ELF-1 (cell line): ENCODE data around the gene EIF4A2.
"Not testable (repeated sequence)": the region's sequence is repeated elsewhere in the genome, so short reads cannot be mapped to it uniquely, and the experiment has no call there.

ENCODE experiments used
- DNase-seq: peaks from one replicate; pipeline ENCODE4 v3.0.0-alpha.2; 2016; ENCODE audit warnings: low read depth, low spot score

EIF4A2 gene

DNA sequence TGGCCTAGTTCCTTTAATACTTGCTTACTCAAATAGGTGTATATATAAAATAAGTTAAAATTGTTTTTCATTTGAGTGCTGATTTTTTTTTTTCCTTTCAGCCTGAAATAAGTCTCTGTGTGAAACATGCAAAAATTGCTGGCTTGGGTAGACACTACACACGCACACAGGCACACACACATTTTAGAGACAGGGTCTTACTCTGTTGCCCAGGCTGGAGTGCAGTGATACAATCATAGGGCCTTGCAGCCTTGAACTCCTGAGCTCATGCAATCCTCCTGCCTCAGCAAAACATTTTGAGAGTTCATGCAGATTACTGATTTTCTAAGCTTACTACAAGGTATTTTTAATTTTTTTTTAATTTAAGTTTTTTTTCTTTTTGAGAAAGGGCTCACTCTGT is 35.6 kb downstream of the EIF4A2 start:
- DNase-seq: no peak

GRCh38 chr3:186821429-186822387 is 38.3 kb downstream of the EIF4A2 start:
- no peak for DNase-seq

DNA sequence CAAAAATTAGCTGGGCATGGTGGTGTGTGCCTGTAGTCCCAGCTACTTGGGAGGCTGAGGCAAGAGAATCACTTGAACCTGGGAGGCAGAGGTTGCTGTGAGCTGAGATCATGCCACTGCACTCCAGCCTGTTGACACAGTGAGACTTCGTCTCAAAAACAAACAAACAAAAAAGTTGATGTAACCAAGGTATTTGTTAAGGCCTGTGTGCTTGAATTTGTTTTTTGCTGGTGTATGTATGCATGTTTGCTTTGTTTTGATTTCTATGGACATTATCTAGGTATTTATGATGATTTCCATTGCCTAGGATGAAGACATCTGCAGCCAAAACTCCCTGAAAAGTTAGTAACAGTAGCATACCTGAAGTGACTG is 39.0 kb downstream of the EIF4A2 start:
- not testable (repeated sequence) for DNase-seq

DNA sequence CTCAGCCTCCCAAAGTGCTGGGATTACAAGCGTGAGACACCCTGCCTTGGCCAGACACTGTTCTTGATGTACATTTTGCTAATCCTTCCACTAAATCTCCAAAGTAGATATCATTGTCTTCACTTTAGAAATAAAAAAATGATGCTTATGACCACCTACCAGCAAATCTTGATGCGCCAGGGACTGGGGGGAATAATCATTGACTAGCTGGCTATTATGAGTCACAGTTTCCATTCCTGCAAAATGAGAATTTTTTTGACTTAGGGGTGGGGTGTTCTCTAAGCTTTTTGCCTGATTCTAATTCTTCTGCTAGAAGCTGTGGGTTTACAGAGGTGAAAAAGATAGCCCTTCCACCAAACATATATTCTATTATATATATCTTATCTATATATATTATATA is 40.0 kb downstream of the EIF4A2 start:
- DNase-seq: no peak

DNA sequence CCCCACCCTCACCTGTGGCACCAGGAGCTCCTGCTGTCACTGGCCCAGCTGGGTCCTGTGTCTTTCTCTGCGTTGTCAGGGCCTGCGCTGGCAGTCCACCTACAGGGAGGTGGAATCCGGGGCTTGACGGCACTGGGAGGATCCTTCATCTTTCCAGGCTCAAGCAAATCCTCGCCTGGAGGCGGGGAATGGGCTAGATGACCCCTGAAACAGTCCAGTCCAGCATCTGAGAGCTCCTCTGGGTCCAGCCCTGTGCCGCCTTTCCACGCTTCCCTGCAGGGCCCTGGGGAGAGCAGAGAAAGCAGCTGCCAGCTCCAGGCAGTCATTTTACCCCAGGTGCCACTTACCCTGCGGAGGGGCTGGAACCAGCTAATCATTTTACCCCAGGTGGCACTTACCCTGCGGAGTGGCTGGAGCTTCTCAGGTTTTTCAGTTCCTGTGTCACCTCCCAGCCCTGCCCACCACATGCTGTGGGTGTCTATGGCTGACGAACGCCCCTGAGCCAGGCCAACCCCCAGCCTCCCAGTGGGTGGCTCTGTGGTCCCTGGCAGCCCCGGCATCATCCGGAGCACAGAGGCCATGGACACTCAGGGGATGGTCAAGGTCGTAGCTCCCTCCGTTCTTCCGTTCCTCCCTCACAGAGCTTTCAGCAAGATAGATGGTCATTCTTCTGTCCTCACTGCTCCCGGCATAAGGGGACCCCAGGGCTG is 41.2 kb downstream of the EIF4A2 start:
- peak; percentile 42 for DNase-seq

GRCh38 chr3:186825294-186825821 is 42.0 kb downstream of the EIF4A2 start:
- peak; percentile 82 for DNase-seq

- peak; percentile 23 for DNase-seq
Observed at GRCh38 chr3:186825872-186826409, 42.6 kb downstream of the EIF4A2 start.

DNA sequence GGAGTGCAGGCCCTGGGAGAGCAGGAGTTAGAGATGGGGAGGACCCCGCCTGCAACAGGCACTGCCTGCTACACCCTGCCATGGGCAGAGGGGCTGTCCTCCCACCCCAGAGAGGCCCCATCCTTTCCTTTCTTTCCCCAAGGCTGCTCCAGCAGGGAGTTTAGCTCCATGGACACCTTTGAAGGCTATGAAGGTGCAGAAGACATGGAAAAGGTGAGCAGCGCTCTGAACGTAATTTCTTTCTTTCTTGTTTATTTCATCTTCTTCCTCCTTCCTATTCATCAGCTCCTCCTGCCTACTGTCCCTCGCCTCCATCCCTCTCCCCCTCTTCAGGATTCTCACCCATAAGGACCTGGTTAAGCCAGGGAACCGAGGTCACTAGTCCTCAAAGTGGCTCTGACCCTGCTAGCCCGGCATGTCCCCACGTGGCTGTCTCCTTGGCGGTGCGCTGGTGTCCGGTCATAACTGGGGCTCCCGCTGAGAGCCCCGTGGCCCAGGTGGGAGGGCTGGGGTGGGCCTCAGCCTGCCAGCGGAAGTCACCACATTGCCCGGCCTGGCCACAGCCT is 43.1 kb downstream of the EIF4A2 start:
- DNase-seq: no peak

DNA sequence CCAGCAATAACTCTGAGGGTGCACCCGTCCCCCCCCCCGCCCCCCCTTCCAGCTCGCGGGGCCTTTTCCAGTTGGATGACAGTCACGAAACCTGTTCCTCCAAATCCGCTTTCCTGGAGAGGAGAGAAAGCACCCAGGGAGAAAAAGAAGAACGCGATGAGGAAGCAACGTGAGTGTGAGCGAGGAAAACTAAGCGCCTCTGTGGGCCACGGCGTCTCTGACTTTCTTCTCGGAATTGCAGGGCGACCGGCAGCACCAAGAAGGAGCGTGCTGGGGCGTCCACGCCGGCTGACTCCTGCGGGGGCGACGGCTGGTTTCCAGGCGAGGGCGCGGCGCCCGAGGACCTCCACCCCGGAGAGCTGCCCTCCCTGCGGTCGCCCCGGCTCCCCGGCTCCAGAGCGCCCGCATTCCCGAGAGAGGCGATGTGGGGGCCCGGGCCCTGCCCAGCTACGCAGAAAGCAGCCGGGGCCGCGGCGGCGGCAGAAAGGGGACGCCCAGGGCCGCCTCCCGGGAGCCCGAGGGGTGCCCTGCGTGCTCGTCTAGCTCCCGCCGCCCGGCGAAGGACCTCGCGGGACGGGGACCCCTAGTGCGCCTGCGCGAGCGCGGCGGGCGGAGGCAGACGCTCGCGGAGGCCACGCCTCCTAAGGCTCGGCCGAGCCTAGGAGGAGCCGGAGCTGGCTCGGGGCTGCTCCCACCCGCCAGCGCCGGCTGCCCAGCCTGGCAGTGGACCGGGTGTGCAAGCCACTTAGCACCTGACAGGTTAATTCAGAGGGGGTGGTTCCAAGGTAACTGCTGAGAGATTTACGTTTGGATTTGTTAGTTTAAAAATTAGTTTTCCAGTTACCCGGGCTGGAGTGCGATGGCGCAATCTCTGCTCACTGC is 43.8 kb downstream of the EIF4A2 start:
- DNase-seq: peak; percentile 89

DNA sequence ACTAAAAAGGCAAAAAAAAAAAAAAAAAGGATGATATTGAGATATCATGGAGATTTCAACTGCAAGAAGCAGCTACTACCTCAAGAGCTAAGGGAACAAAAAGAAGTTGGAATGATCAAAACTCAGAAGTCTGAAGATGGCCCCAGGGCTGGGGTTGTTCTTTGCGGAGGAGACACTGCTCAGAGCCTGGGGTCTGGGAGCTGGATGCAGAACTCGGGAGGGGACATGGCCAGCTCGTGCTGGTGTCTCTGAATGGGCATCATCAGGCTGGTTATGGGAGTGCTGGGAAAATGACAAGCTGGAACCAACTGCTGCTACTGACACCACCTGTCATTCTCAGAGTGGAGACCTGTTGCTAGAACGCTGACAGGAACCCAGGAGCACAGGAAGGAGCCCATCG is 45.0 kb downstream of the EIF4A2 start:
- DNase-seq: peak; percentile 47

- DNase-seq: no peak
Observed at GRCh38 chr3:186831798-186832197, 48.4 kb downstream of the EIF4A2 start.

DNA sequence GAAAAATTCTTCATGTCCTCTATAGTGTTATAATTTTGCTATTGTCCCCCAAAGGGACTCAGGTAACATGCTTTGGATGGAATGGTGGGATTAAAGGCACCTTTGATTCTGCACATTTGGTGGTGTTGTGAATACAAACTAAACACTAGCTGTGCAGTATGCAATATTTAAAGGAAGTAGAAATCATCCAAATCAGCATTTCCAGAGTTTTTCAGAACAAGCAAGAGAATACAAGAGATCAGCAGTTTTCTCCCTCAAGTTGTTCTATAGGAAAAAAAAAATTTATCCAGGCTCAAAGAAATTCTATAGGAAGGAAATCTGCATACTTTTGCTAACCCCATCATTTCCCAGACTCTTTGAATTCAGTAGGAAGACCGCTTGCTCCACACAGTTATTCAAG is 48.9 kb downstream of the EIF4A2 start:
- DNase-seq: no peak
